ENCODE results near the gene UBFD1. TPM values are rescaled to one million over a fixed set of nuclear protein-coding genes. Genes with fewer than 3 reads are reported as not detected.
A peak's percentile ranks its signal among the peaks of the same experiment; 100 is the strongest.

UBFD1 gene
- total and polyA plus RNA-seq, 4 donors = 8.5 to 61.4 (median 31.4) TPM

GRCh38 chr16:23521965-23522364, 35.6 kb upstream of the UBFD1 start:
- 96% methylated on average over 4 of the region's 4 CpGs for WGBS, 2 donors
- H3K36me3 ChIP-seq (ENCODE audit: control insufficient read depth in 4 of 4, insufficient read depth in 4 of 4, low read length in 4 of 4) = peaks cover 10 to 29% (median 23%) of the 10 kb centered on the region in 4 donors

GRCh38 chr16:23523321-23523720, 34.2 kb upstream of the UBFD1 start:
- Histone ChIP-seq H3K27me3 (ENCODE audit: control insufficient read depth in 3 of 3, insufficient read depth in 3 of 3, low read length in 2 of 3) (no peaks in the 10 kb centered on the region), H3K36me3 (ENCODE audit: control insufficient read depth in 4 of 4, insufficient read depth in 4 of 4, low read length in 4 of 4) (peaks cover 18 to 33% (median 23%) of the 10 kb centered on the region in 4 donors), H3K27ac (ENCODE audit: low read depth in 1 of 2, low read length in 1 of 2) (peak overlapping the region in 1 of 2 donors; percentile 39), H3K9me3 (ENCODE audit: control insufficient read depth in 4 of 4, insufficient read depth in 3 of 4, low read length in 3 of 4) (peaks cover 0 to 2% (median 0%) of the 10 kb centered on the region in 4 donors), H3K4me1 (ENCODE audit: control insufficient read depth in 5 of 5, insufficient read depth in 5 of 5, low read length in 5 of 5) (peaks cover 0 to 8% (median 0%) of the 10 kb centered on the region in 5 donors), H3K4me3 (no peak overlapping the region), H3K9ac (ENCODE audit: insufficient read depth in 1 of 2, low read length in 2 of 2) (no peak overlapping the region)
- no peak for ATAC-seq (ENCODE audit: insufficient read depth, low FRiP score)
- whole genome bisulfite sequencing, 2 donors = 87 to 89% methylated on average over 6 of the region's 6 CpGs
- TF ChIP-seq CTCF (IDR thresholded peaks at IDR 0.05; ENCODE audit: control extremely low read depth, extremely low read depth) = no peak
- DNase-seq = no peak

More at GRCh38 chr16:23521965-23522364, 35.6 kb upstream of the UBFD1 start:
- TF ChIP-seq CTCF (IDR thresholded peaks at IDR 0.05; ENCODE audit: control extremely low read depth, extremely low read depth) = no peak
- no peak overlapping the region for H3K27ac ChIP-seq (ENCODE audit: low read depth in 1 of 2, low read length in 1 of 2)
- ATAC-seq (ENCODE audit: insufficient read depth, low FRiP score) (no peak), DNase-seq (no peak)
- peaks cover 0 to 8% (median 0%) of the 10 kb centered on the region in 5 donors for H3K4me1 ChIP-seq (ENCODE audit: control insufficient read depth in 5 of 5, insufficient read depth in 5 of 5, low read length in 5 of 5)
- H3K9me3 ChIP-seq (ENCODE audit: control insufficient read depth in 4 of 4, insufficient read depth in 3 of 4, low read length in 3 of 4) = peaks cover 0 to 2% (median 0%) of the 10 kb centered on the region in 4 donors
- H3K4me3 ChIP-seq = no peak overlapping the region
- H3K9ac ChIP-seq (ENCODE audit: insufficient read depth in 1 of 2, low read length in 2 of 2) = no peak overlapping the region
- no peaks in the 10 kb centered on the region for H3K27me3 ChIP-seq (ENCODE audit: control insufficient read depth in 3 of 3, insufficient read depth in 3 of 3, low read length in 2 of 3)

GRCh38 chr16:23523876-23524385, 33.6 kb upstream of the UBFD1 start:
- Histone ChIP-seq H3K4me1 (ENCODE audit: control insufficient read depth in 5 of 5, insufficient read depth in 5 of 5, low read length in 5 of 5) (peaks cover 0 to 3% (median 0%) of the 10 kb centered on the region in 5 donors), H3K27ac (ENCODE audit: low read depth in 1 of 2, low read length in 1 of 2) (peak overlapping the region in 1 of 2 donors; percentile 4), H3K4me3 (no peak overlapping the region), H3K36me3 (ENCODE audit: control insufficient read depth in 4 of 4, insufficient read depth in 4 of 4, low read length in 4 of 4) (peaks cover 18 to 37% (median 26%) of the 10 kb centered on the region in 4 donors), H3K27me3 (ENCODE audit: control insufficient read depth in 3 of 3, insufficient read depth in 3 of 3, low read length in 2 of 3) (no peaks in the 10 kb centered on the region), H3K9ac (ENCODE audit: insufficient read depth in 1 of 2, low read length in 2 of 2) (no peak overlapping the region), H3K9me3 (ENCODE audit: control insufficient read depth in 4 of 4, insufficient read depth in 3 of 4, low read length in 3 of 4) (peaks cover 0 to 2% (median 0%) of the 10 kb centered on the region in 4 donors)
- no peak for TF ChIP-seq CTCF (IDR thresholded peaks at IDR 0.05; ENCODE audit: control extremely low read depth, extremely low read depth)
- no peak for ATAC-seq (ENCODE audit: insufficient read depth, low FRiP score)
- no peak for DNase-seq
- WGBS, 2 donors = 91 to 93% methylated on average over 7 of the region's 7 CpGs

GRCh38 chr16:23524886-23525285, 32.6 kb upstream of the UBFD1 start:
- WGBS, 2 donors = 91 to 96% methylated on average over 3 of the region's 3 CpGs
- no peak for TF ChIP-seq CTCF (IDR thresholded peaks at IDR 0.05; ENCODE audit: control extremely low read depth, extremely low read depth)

More at GRCh38 chr16:23524886-23525285, 32.6 kb upstream of the UBFD1 start:
- H3K9ac ChIP-seq (ENCODE audit: insufficient read depth in 1 of 2, low read length in 2 of 2) = no peak overlapping the region
- DNase-seq (no peak), ATAC-seq (ENCODE audit: insufficient read depth, low FRiP score) (no peak)
- H3K27me3 ChIP-seq (ENCODE audit: control insufficient read depth in 3 of 3, insufficient read depth in 3 of 3, low read length in 2 of 3) = no peaks in the 10 kb centered on the region
- H3K9me3 ChIP-seq (ENCODE audit: control insufficient read depth in 4 of 4, insufficient read depth in 3 of 4, low read length in 3 of 4) = peaks cover 0 to 2% (median 0%) of the 10 kb centered on the region in 4 donors
- H3K27ac ChIP-seq (ENCODE audit: low read depth in 1 of 2, low read length in 1 of 2) = no peak overlapping the region
- H3K4me3 ChIP-seq = no peak overlapping the region
- no peaks in the 10 kb centered on the region for H3K4me1 ChIP-seq (ENCODE audit: control insufficient read depth in 5 of 5, insufficient read depth in 5 of 5, low read length in 5 of 5)
- peaks cover 21 to 41% (median 28%) of the 10 kb centered on the region in 4 donors for H3K36me3 ChIP-seq (ENCODE audit: control insufficient read depth in 4 of 4, insufficient read depth in 4 of 4, low read length in 4 of 4)

All from lung (tissue), 12 donors.